ENCODE results near the gene CRIP2.

CRIP2 gene

DNA sequence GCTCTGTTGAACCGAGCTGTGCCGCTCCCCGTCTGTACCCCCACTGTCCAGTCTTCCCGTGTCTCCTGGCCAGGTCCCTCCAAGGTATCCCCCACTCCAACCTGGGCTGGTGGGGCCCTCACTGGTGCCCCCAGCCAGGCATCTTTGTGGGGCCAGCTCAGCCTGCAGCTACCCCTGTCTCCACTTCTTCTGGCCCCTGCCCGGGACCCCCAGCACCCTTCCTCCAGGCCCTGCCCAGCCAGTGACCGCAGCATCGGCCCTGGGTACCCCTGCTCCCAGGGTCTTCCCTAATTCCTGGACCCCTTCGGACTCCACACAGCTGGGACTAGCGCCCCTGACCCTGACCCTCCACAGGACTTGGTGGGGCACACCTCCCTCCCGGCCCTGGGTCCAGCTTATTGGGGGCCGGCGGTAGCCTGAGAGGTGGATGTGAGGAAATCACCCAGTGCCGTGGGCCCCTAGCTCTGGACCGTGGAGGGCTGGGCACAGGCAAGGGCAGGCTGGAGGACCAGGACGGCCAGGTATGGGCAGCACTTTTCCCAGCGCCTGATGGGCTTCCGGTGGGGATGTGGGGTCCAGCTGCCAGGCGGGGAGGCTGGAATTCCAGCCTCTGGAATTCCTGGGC lies 8.0 kb downstream of the CRIP2 start:
- no peak for DNase-seq
- WGBS (ENCODE audit: extremely low coverage, insufficient coverage, low lambda C conversion rate) = no CpG with 5 or more reads among the region's 18 CpGs
- H3K79me2 ChIP-seq (ENCODE audit: control insufficient read depth, insufficient read depth, low read length) = no peaks in the 10 kb centered on the region
- no peak overlapping the region for H2BK120ac ChIP-seq (ENCODE audit: low read depth, low read length)
- no peak overlapping the region for H3K56ac ChIP-seq (ENCODE audit: low read length)
- H2AK5ac ChIP-seq (ENCODE audit: low read length) = no peak overlapping the region
- no peak overlapping the region for H2BK15ac ChIP-seq (replicated peaks; ENCODE audit: low read depth)
- no peak overlapping the region for H3K4ac ChIP-seq (ENCODE audit: low read depth, low read length)
- no peak overlapping the region for H4K8ac ChIP-seq (ENCODE audit: low read depth, low read length)
- H3K79me1 ChIP-seq (ENCODE audit: low read length) = no peaks in the 10 kb centered on the region
- H3K18ac ChIP-seq (ENCODE audit: low read length) = no peak overlapping the region
- H3K4me1 ChIP-seq (ENCODE audit: control insufficient read depth, low read depth, low read length) = peaks cover 5% of the 10 kb centered on the region
- no peak overlapping the region for H3K23ac ChIP-seq (ENCODE audit: low read length)
- no peaks in the 10 kb centered on the region for H3K36me3 ChIP-seq (ENCODE audit: control insufficient read depth, insufficient read depth, low read length)
- H4K5ac ChIP-seq (ENCODE audit: low read length) = no peak overlapping the region
- no peak overlapping the region for H3K27ac ChIP-seq (ENCODE audit: low read depth, low read length)
- no peak overlapping the region for H2BK5ac ChIP-seq (ENCODE audit: low read length)
- no peak overlapping the region for H3K9ac ChIP-seq (ENCODE audit: low read length)
- no peak overlapping the region for H3K4me3 ChIP-seq (ENCODE audit: low read length)
- H3K27me3 ChIP-seq (ENCODE audit: insufficient read depth, low read length, poor library complexity) = peaks cover 8% of the 10 kb centered on the region
- H3K4me2 ChIP-seq (ENCODE audit: low read length) = no peak overlapping the region

GRCh38 chr14:105483300-105484068 lies 8.9 kb downstream of the CRIP2 start:
- no peak for DNase-seq
- Histone ChIP-seq H3K27ac (ENCODE audit: low read depth, low read length) (no peak overlapping the region), H3K56ac (ENCODE audit: low read length) (no peak overlapping the region), H3K4me2 (ENCODE audit: low read length) (no peak overlapping the region), H2BK5ac (ENCODE audit: low read length) (no peak overlapping the region), H3K79me1 (ENCODE audit: low read length) (no peaks in the 10 kb centered on the region), H3K4me1 (ENCODE audit: control insufficient read depth, low read depth, low read length) (peaks cover 5% of the 10 kb centered on the region), H3K4me3 (ENCODE audit: low read length) (no peak overlapping the region), H3K36me3 (ENCODE audit: control insufficient read depth, insufficient read depth, low read length) (no peaks in the 10 kb centered on the region), H2BK120ac (ENCODE audit: low read depth, low read length) (no peak overlapping the region), H3K4ac (ENCODE audit: low read depth, low read length) (no peak overlapping the region), H3K9ac (ENCODE audit: low read length) (no peak overlapping the region), H4K5ac (ENCODE audit: low read length) (no peak overlapping the region), H2AK5ac (ENCODE audit: low read length) (no peak overlapping the region), H4K8ac (ENCODE audit: low read depth, low read length) (no peak overlapping the region), H3K23ac (ENCODE audit: low read length) (no peak overlapping the region), H3K18ac (ENCODE audit: low read length) (no peak overlapping the region), H2BK15ac (replicated peaks; ENCODE audit: low read depth) (no peak overlapping the region), H3K27me3 (ENCODE audit: insufficient read depth, low read length, poor library complexity) (peaks cover 8% of the 10 kb centered on the region), H3K79me2 (ENCODE audit: control insufficient read depth, insufficient read depth, low read length) (no peaks in the 10 kb centered on the region)
- no CpG with 5 or more reads among the region's 18 CpGs for WGBS (ENCODE audit: extremely low coverage, insufficient coverage, low lambda C conversion rate)

GRCh38 chr14:105484069-105484996 lies 9.7 kb downstream of the CRIP2 start:
- Histone ChIP-seq H3K4me3 (ENCODE audit: low read length) (no peak overlapping the region), H3K36me3 (ENCODE audit: control insufficient read depth, insufficient read depth, low read length) (no peaks in the 10 kb centered on the region), H3K4ac (ENCODE audit: low read depth, low read length) (no peak overlapping the region), H3K56ac (ENCODE audit: low read length) (no peak overlapping the region), H3K79me2 (ENCODE audit: control insufficient read depth, insufficient read depth, low read length) (no peaks in the 10 kb centered on the region), H2BK120ac (ENCODE audit: low read depth, low read length) (no peak overlapping the region), H3K9ac (ENCODE audit: low read length) (no peak overlapping the region), H3K4me1 (ENCODE audit: control insufficient read depth, low read depth, low read length) (peaks cover 5% of the 10 kb centered on the region), H3K18ac (ENCODE audit: low read length) (no peak overlapping the region), H3K4me2 (ENCODE audit: low read length) (no peak overlapping the region), H2BK15ac (replicated peaks; ENCODE audit: low read depth) (no peak overlapping the region), H2BK5ac (ENCODE audit: low read length) (no peak overlapping the region), H4K5ac (ENCODE audit: low read length) (no peak overlapping the region), H3K27ac (ENCODE audit: low read depth, low read length) (no peak overlapping the region), H4K8ac (ENCODE audit: low read depth, low read length) (no peak overlapping the region), H2AK5ac (ENCODE audit: low read length) (no peak overlapping the region), H3K79me1 (ENCODE audit: low read length) (no peaks in the 10 kb centered on the region), H3K27me3 (ENCODE audit: insufficient read depth, low read length, poor library complexity) (peaks cover 8% of the 10 kb centered on the region), H3K23ac (ENCODE audit: low read length) (no peak overlapping the region)
- DNase-seq = no peak
- no CpG with 5 or more reads among the region's 20 CpGs for WGBS (ENCODE audit: extremely low coverage, insufficient coverage, low lambda C conversion rate)

GRCh38 chr14:105484997-105485393 lies 10.4 kb downstream of the CRIP2 start:
- no peak overlapping the region for H3K27ac ChIP-seq (ENCODE audit: low read depth, low read length)
- H4K5ac ChIP-seq (ENCODE audit: low read length) = no peak overlapping the region
- no peak overlapping the region for H3K18ac ChIP-seq (ENCODE audit: low read length)
- peaks cover 5% of the 10 kb centered on the region for H3K4me1 ChIP-seq (ENCODE audit: control insufficient read depth, low read depth, low read length)
- no peak overlapping the region for H3K23ac ChIP-seq (ENCODE audit: low read length)
- no peak overlapping the region for H3K4ac ChIP-seq (ENCODE audit: low read depth, low read length)
- DNase-seq = no peak
- H3K56ac ChIP-seq (ENCODE audit: low read length) = no peak overlapping the region
- H3K79me1 ChIP-seq (ENCODE audit: low read length) = no peaks in the 10 kb centered on the region
- peaks cover 8% of the 10 kb centered on the region for H3K27me3 ChIP-seq (ENCODE audit: insufficient read depth, low read length, poor library complexity)
- H3K9ac ChIP-seq (ENCODE audit: low read length) = no peak overlapping the region
- no peak overlapping the region for H4K8ac ChIP-seq (ENCODE audit: low read depth, low read length)
- H3K79me2 ChIP-seq (ENCODE audit: control insufficient read depth, insufficient read depth, low read length) = no peaks in the 10 kb centered on the region
- H3K36me3 ChIP-seq (ENCODE audit: control insufficient read depth, insufficient read depth, low read length) = no peaks in the 10 kb centered on the region
- no peak overlapping the region for H3K4me3 ChIP-seq (ENCODE audit: low read length)
- H3K4me2 ChIP-seq (ENCODE audit: low read length) = no peak overlapping the region
- H2AK5ac ChIP-seq (ENCODE audit: low read length) = no peak overlapping the region
- no peak overlapping the region for H2BK120ac ChIP-seq (ENCODE audit: low read depth, low read length)
- no CpG with 5 or more reads among the region's 16 CpGs for WGBS (ENCODE audit: extremely low coverage, insufficient coverage, low lambda C conversion rate)
- no peak overlapping the region for H2BK5ac ChIP-seq (ENCODE audit: low read length)
- H2BK15ac ChIP-seq (replicated peaks; ENCODE audit: low read depth) = no peak overlapping the region

- Histone ChIP-seq H3K18ac (ENCODE audit: low read length) (no peak overlapping the region), H2BK5ac (ENCODE audit: low read length) (no peak overlapping the region), H3K4me2 (ENCODE audit: low read length) (peak overlapping the region; percentile 54), H2AK5ac (ENCODE audit: low read length) (no peak overlapping the region), H3K27ac (ENCODE audit: low read depth, low read length) (no peak overlapping the region), H2BK15ac (replicated peaks; ENCODE audit: low read depth) (no peak overlapping the region), H2BK120ac (ENCODE audit: low read depth, low read length) (no peak overlapping the region), H3K56ac (ENCODE audit: low read length) (peak overlapping the region; percentile 73), H3K4me1 (ENCODE audit: control insufficient read depth, low read depth, low read length) (peaks cover 5% of the 10 kb centered on the region), H3K4ac (ENCODE audit: low read depth, low read length) (no peak overlapping the region), H3K23ac (ENCODE audit: low read length) (no peak overlapping the region), H3K27me3 (ENCODE audit: insufficient read depth, low read length, poor library complexity) (peaks cover 8% of the 10 kb centered on the region), H3K79me1 (ENCODE audit: low read length) (no peaks in the 10 kb centered on the region), H4K8ac (ENCODE audit: low read depth, low read length) (no peak overlapping the region), H3K9ac (ENCODE audit: low read length) (peak overlapping the region; percentile 34), H3K4me3 (ENCODE audit: low read length) (no peak overlapping the region), H4K5ac (ENCODE audit: low read length) (no peak overlapping the region), H3K79me2 (ENCODE audit: control insufficient read depth, insufficient read depth, low read length) (no peaks in the 10 kb centered on the region), H3K36me3 (ENCODE audit: control insufficient read depth, insufficient read depth, low read length) (no peaks in the 10 kb centered on the region)
- peak; percentile 93 for DNase-seq
- WGBS (ENCODE audit: extremely low coverage, insufficient coverage, low lambda C conversion rate) = no CpG with 5 or more reads among the region's 12 CpGs
Measured at GRCh38 chr14:105485739-105486162, 11.1 kb downstream of the CRIP2 start.

All from mesendoderm (in vitro differentiated cells).